Measurements from ENCODE around the gene NAXD.

- TF ChIP-seq CTCF (IDR thresholded peaks at IDR 0.05; ENCODE audit: poor library complexity, severe bottlenecking) (no peak), EZH2 (IDR thresholded peaks at IDR 0.05; ENCODE audit: borderline replicate concordance, insufficient read depth, low read length, poor library complexity, severe bottlenecking) (no peak), POLR2AphosphoS5 (IDR thresholded peaks at IDR 0.05) (no peak), REST (IDR thresholded peaks at IDR 0.05; ENCODE audit: borderline replicate concordance) (no peak), EP300 (conservative IDR thresholded peaks at IDR 0.05; ENCODE audit: poor library complexity, severe bottlenecking) (no peak), TAF1 (IDR thresholded peaks at IDR 0.05; ENCODE audit: low read depth) (no peak)
These were observed 35.9 kb downstream of the NAXD start for GRCh38 chr13:110651271-110651670.

Data from neural cell (in vitro differentiated cells).